Measurements from ENCODE around the gene UTP14C. TPM values are rescaled to one million over a fixed set of nuclear protein-coding genes. Genes with fewer than 3 reads are reported as not detected.

UTP14C gene
- total RNA-seq, 1 experiment from 2014 or later, result 9.0 TPM

GRCh38 chr13:52036037-52036436, 11.5 kb downstream of the UTP14C start:
- no peak overlapping the region for H2AFZ ChIP-seq (ENCODE audit: low read depth, low read length, poor library complexity, severe bottlenecking)
- intact Hi-C loops (cut with micrococcal nuclease), result no loop called here
- no TSS peak for BruUV-seq (replicated peaks)
- no peaks in the 10 kb centered on the region for H3K4me1 ChIP-seq (ENCODE audit: control insufficient read depth in 1 of 2, insufficient read depth in 2 of 2, low read length in 2 of 2)
- ChIA-PET RAD21 (ENCODE audit: low non-redundant PET in 1 of 2, low total read pairs in 2 of 2, uncharacterized antibody in 2 of 2, unreplicated experiment in 2 of 2) (no interaction called here), POLR2A (no interaction called here), CTCF (no interaction called here)
- no peak overlapping the region for H3K27ac ChIP-seq (ENCODE audit: low read depth, low read length)
- TF ChIP-seq EGR1 (IDR thresholded peaks at IDR 0.05; ENCODE audit: low read depth) (no peak), RAD21 (IDR thresholded peaks at IDR 0.05; ENCODE audit: low read depth) (no peak), MAX (IDR thresholded peaks at IDR 0.05) (no peak), ZFX (IDR thresholded peaks at IDR 0.05) (no peak), CBX3 (IDR thresholded peaks at IDR 0.05; ENCODE audit: low read depth) (no peak), ELF1 (IDR thresholded peaks at IDR 0.05; ENCODE audit: borderline replicate concordance, low read depth) (no peak), ZBTB33 (IDR thresholded peaks at IDR 0.05; ENCODE audit: extremely low read depth, insufficient replicate concordance, low read length) (no peak), POLR2A (IDR thresholded peaks at IDR 0.05; ENCODE audit: borderline replicate concordance, extremely low read depth, insufficient read depth, insufficient read length) (no peak), EZH2phosphoT487 (IDR thresholded peaks at IDR 0.05; ENCODE audit: borderline replicate concordance) (no peak), REST (IDR thresholded peaks at IDR 0.05; ENCODE audit: low read depth) (no peak), POLR2AphosphoS5 (IDR thresholded peaks at IDR 0.05; ENCODE audit: low read depth, low read length) (no peak), TCF7L2 (IDR thresholded peaks at IDR 0.05; ENCODE audit: borderline replicate concordance, extremely low read depth, insufficient read depth, insufficient read length) (no peak), CEBPB (IDR thresholded peaks at IDR 0.05; ENCODE audit: low read depth) (no peak), SP1 (IDR thresholded peaks at IDR 0.05; ENCODE audit: low read depth) (no peak), SIN3A (IDR thresholded peaks at IDR 0.05; ENCODE audit: low read depth) (no peak), SRF (IDR thresholded peaks at IDR 0.05; ENCODE audit: low read depth) (no peak), FOSL1 (IDR thresholded peaks at IDR 0.05; ENCODE audit: low read depth) (no peak)
- TF ChIP-seq, protein P1, sequence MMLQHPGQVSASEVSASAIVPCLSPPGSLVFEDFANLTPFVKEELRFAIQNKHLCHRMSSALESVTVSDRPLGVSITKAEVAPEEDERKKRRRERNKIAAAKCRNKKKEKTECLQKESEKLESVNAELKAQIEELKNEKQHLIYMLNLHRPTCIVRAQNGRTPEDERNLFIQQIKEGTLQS (IDR thresholded peaks at IDR 0.05), result no peak
- H3K9ac ChIP-seq (ENCODE audit: low read length), result no peak overlapping the region
- ATAC-seq, result no peak
- no peaks in the 10 kb centered on the region for H3K36me3 ChIP-seq (ENCODE audit: control insufficient read depth in 1 of 2, insufficient read depth in 2 of 2, low read length in 2 of 2)
- no peaks in the 10 kb centered on the region for H3K9me2 ChIP-seq (ENCODE audit: insufficient read depth)
- no peaks in the 10 kb centered on the region for H3K9me3 ChIP-seq (ENCODE audit: control insufficient read depth in 1 of 2, insufficient read depth in 1 of 2, low read depth in 1 of 2, low read length in 2 of 2)
- H3K27me3 ChIP-seq (ENCODE audit: insufficient read depth, low read length), result no peaks in the 10 kb centered on the region
- no peaks in the 10 kb centered on the region for H3K79me2 ChIP-seq (ENCODE audit: insufficient read depth, low read length)
- H4K20me1 ChIP-seq (ENCODE audit: insufficient read depth), result no peaks in the 10 kb centered on the region
- no peak for DNase-seq (ENCODE audit: low read depth, low spot score)
- no peak overlapping the region for H3K4me3 ChIP-seq (replicated peaks in 1 of 2; ENCODE audit: low read depth in 1 of 2, low read length in 2 of 2)
- H3K4me2 ChIP-seq (ENCODE audit: low read length), result no peak overlapping the region

All from HCT116 (cell line).